Measurements from ENCODE around the gene GPS1. TPM values are rescaled to one million over a fixed set of nuclear protein-coding genes. Genes with fewer than 3 reads are reported as not detected.
A peak's percentile ranks its signal among the peaks of the same experiment; 100 is the strongest.

Gene GPS1
- total and polyA plus RNA-seq, 2 of the 4 experiments (the other 2 are of a cell fraction) = 157 to 181 TPM

DNA sequence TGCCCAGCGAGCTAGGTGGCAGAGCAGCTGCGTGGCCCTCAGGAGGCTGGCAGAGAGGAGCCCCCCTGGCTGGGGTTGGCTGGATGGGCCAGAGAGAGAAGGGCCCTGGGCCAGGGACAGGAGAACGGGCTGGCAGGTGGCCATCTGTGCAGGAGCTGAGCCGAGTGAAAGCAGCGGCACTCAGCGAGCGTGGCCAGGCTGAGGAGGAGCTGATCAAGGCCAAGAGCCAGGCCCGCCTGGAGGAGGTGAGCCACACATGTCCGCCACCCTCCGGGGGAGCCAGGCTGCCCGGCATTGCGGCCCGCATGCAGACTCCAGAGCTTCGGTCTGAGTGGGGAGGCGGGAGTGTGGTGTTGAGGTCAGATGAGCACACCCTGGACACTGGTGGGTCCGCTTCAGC is 22.3 kb upstream of the GPS1 start:
- in situ Hi-C loops (cut with MboI; ENCODE audit: low sequenced_read_pairs) (no loop called here), intact Hi-C loops (cut with micrococcal nuclease) (no loop called here), dilution Hi-C loops (cut with HindIII; ENCODE audit: low sequenced_read_pairs, unreplicated experiment) (no loop called here)
- no peak overlapping the region for H3K9ac ChIP-seq (ENCODE audit: low read depth, low read length)
- no peaks in the 10 kb centered on the region for H3K9me1 ChIP-seq (ENCODE audit: insufficient read depth, low read length)
- peaks cover 0 to 4% of the 10 kb centered on the region in 2 experiments; a peak in 1 of 4 replicates for H3K79me1 ChIP-seq (ENCODE audit: low read depth in 1 of 2, low read length in 2 of 2)
- H3K4me3 ChIP-seq (ENCODE audit: insufficient read depth, low read depth, low read length) = no peak overlapping the region
- H2BK15ac ChIP-seq (ENCODE audit: low read depth, low read length) = no peak overlapping the region
- no peak overlapping the region for H4K8ac ChIP-seq (ENCODE audit: low read depth in 2 of 2, low read length in 2 of 2)
- no peak overlapping the region for H3K23ac ChIP-seq (ENCODE audit: low read depth, low read length)
- no peaks in the 10 kb centered on the region for H3K27me3 ChIP-seq (ENCODE audit: control insufficient read depth, insufficient read depth, low read length)
- peaks cover 2% of the 10 kb centered on the region for H3K36me3 ChIP-seq (ENCODE audit: control insufficient read depth, insufficient read depth, low read length)
- no peak overlapping the region for H3K56ac ChIP-seq (ENCODE audit: extremely low read depth, insufficient read depth, low read length)
- ATAC-seq (ENCODE audit: low read depth) (no peak), DNase-seq (no peak)
- H4K20me1 ChIP-seq (ENCODE audit: insufficient read depth, low read length) = no peaks in the 10 kb centered on the region; the same call in 1 of the 2 replicates
- no peak overlapping the region for H4K91ac ChIP-seq (ENCODE audit: insufficient read depth, low read depth, low read length)
- H3K4me2 ChIP-seq (ENCODE audit: low read depth, low read length) = no peak overlapping the region
- H2AFZ ChIP-seq (replicated peaks; ENCODE audit: low read length, poor library complexity) = no peak overlapping the region
- WGBS, 2 experiments (ENCODE audit: extremely low coverage in 2 of 2, insufficient read length in 1 of 2) = 94% methylated on average over 16 of the region's 16 CpGs; no CpG with 5 or more reads in 1 of the 2 experiments
- peak overlapping the region; percentile 28 for H2AK9ac ChIP-seq (replicated peaks; ENCODE audit: low read depth, low read length, poor library complexity)
- H2BK120ac ChIP-seq (ENCODE audit: low read depth, low read length) = no peak overlapping the region
- BruUV-seq (replicated peaks) = no TSS peak
- no peak overlapping the region for H3K18ac ChIP-seq (ENCODE audit: low read depth, low read length)
- no peak overlapping the region for H3K14ac ChIP-seq (replicated peaks; ENCODE audit: low read depth, low read length)
- H3K4ac ChIP-seq (ENCODE audit: low read depth, low read length) = no peak overlapping the region
- H4K5ac ChIP-seq (ENCODE audit: low read depth, low read length) = no peak overlapping the region
- H2AK5ac ChIP-seq (ENCODE audit: low read depth, low read length) = peak overlapping the region; percentile 28; the same call in 1 of the 2 replicates
- no peaks in the 10 kb centered on the region for H3K9me3 ChIP-seq (ENCODE audit: control insufficient read depth, insufficient read depth, low read length)
- H3K4me1 ChIP-seq (ENCODE audit: control insufficient read depth, insufficient read depth, low read length) = peaks cover 4% of the 10 kb centered on the region; the same call in 1 of the 2 replicates
- H2BK20ac ChIP-seq (ENCODE audit: low read depth, low read length) = no peak overlapping the region
- CTCF ChIA-PET = no interaction called here
- TF ChIP-seq MAFK (IDR thresholded peaks at IDR 0.05; ENCODE audit: low read depth, low read length) (no peak), CEBPB (IDR thresholded peaks at IDR 0.05; ENCODE audit: low read depth, low read length) (no peak), CHD1 (IDR thresholded peaks at IDR 0.05; ENCODE audit: low read depth, low read length) (no peak), RFX5 (IDR thresholded peaks at IDR 0.05; ENCODE audit: low read depth, low read length) (no peak), NFE2L2 (IDR thresholded peaks at IDR 0.05; ENCODE audit: low read depth, low read length) (no peak), POLR2A (IDR thresholded peaks at IDR 0.05; ENCODE audit: low read depth, low read length) (no peak), FOS (IDR thresholded peaks at IDR 0.05; ENCODE audit: low read depth, low read length) (no peak), MXI1 (IDR thresholded peaks at IDR 0.05; ENCODE audit: borderline replicate concordance, low read depth, low read length) (no peak), BHLHE40 (IDR thresholded peaks at IDR 0.05; ENCODE audit: low read depth, low read length) (no peak), MAZ (IDR thresholded peaks at IDR 0.05; ENCODE audit: borderline replicate concordance, low read depth, low read length) (no peak), SMC3 (IDR thresholded peaks at IDR 0.05; ENCODE audit: low read depth, low read length) (no peak), RAD21 (IDR thresholded peaks at IDR 0.05; ENCODE audit: low read length) (no peak), ELK1 (IDR thresholded peaks at IDR 0.05; ENCODE audit: borderline replicate concordance, low read depth, low read length) (no peak), RCOR1 (IDR thresholded peaks at IDR 0.05; ENCODE audit: insufficient replicate concordance, low read length) (no peak)
- TF ChIP-seq, protein P1, sequence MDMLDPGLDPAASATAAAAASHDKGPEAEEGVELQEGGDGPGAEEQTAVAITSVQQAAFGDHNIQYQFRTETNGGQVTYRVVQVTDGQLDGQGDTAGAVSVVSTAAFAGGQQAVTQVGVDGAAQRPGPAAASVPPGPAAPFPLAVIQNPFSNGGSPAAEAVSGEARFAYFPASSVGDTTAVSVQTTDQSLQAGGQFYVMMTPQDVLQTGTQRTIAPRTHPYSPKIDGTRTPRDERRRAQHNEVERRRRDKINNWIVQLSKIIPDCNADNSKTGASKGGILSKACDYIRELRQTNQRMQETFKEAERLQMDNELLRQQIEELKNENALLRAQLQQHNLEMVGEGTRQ (IDR thresholded peaks at IDR 0.05; ENCODE audit: low read depth, low read length) = no peak
- TF ChIP-seq, protein P2, sequence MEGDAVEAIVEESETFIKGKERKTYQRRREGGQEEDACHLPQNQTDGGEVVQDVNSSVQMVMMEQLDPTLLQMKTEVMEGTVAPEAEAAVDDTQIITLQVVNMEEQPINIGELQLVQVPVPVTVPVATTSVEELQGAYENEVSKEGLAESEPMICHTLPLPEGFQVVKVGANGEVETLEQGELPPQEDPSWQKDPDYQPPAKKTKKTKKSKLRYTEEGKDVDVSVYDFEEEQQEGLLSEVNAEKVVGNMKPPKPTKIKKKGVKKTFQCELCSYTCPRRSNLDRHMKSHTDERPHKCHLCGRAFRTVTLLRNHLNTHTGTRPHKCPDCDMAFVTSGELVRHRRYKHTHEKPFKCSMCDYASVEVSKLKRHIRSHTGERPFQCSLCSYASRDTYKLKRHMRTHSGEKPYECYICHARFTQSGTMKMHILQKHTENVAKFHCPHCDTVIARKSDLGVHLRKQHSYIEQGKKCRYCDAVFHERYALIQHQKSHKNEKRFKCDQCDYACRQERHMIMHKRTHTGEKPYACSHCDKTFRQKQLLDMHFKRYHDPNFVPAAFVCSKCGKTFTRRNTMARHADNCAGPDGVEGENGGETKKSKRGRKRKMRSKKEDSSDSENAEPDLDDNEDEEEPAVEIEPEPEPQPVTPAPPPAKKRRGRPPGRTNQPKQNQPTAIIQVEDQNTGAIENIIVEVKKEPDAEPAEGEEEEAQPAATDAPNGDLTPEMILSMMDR (conservative IDR thresholded peaks at IDR 0.05; ENCODE audit: low read depth, low read length) = no peak
- H2BK5ac ChIP-seq (ENCODE audit: low read depth, low read length, poor library complexity, severe bottlenecking) = no peak overlapping the region
- POLR2A ChIA-PET (ENCODE audit: unreplicated experiment) = no interaction called here
- H3K27ac ChIP-seq (ENCODE audit: insufficient read depth, low read length) = no peak overlapping the region

Data from IMR-90 (cell line).